ENCODE results near the gene SMAD7.

SMAD7 gene

DNA sequence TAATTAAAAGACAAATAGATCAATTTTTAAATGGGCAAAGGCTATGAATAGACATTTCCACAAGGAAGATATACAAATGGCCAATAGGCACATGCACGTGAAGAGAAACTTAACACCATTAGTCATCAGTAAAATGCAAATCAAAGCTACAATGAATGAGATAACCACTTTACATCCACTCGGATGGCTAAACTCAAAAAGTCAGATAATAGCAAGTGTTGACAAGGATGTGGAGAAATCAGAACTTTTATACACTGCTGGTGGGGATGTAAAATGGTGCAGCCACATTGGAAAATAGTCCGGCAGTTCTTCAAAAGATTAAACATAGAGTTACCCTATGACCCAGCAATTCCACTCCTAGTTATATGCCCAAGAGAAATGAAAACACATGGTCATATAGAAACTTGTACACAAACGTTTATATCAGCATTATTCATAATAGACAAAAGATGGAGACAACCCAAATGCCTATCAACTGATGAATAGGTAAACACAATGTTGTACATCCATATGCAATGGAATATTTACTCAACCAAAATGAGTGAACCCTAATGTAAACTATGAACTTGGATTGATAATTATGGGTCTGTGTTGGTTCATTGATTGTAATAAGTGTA, 51.1 kb downstream of the SMAD7 start:
- H3K4me2 ChIP-seq (ENCODE audit: low read length) = no peak overlapping the region
- H3K9ac ChIP-seq (ENCODE audit: low read depth, low read length) = no peak overlapping the region
- no peaks in the 10 kb centered on the region for H3K36me3 ChIP-seq (ENCODE audit: insufficient read depth, low read length)
- no peak overlapping the region for H3K4me3 ChIP-seq (ENCODE audit: low read length)
- H3K4me1 ChIP-seq (ENCODE audit: control insufficient read depth, insufficient read depth, low read length) = peaks cover 45% of the 10 kb centered on the region
- H3K9me3 ChIP-seq (replicated peaks; ENCODE audit: low read length) = peaks cover 3% of the 10 kb centered on the region
- no peaks in the 10 kb centered on the region for H3K27me3 ChIP-seq (ENCODE audit: control insufficient read depth, insufficient read depth, low read length)

DNA sequence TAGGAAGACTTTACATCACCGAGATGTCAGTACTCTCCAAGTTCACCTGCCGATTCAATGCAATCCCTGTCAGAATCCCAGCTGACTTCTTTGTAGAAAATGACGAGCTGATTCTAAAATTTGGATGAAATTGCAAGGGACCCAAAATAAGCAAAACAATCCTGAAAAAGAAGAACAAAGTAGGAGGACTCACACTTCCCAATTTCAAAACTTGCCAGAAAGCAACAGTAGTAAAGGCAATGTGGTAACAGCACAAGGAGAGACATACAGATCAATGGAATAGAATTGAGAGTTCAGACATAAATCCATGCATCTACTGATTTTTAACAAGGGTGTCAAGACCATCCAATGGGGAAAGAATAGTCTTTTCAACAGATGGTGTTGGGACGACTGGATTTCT, 52.2 kb downstream of the SMAD7 start:
- Histone ChIP-seq H3K4me2 (ENCODE audit: low read length) (no peak overlapping the region), H3K4me1 (ENCODE audit: control insufficient read depth, insufficient read depth, low read length) (peaks cover 33% of the 10 kb centered on the region), H3K9me3 (replicated peaks; ENCODE audit: low read length) (no peaks in the 10 kb centered on the region), H3K4me3 (ENCODE audit: low read length) (no peak overlapping the region), H3K36me3 (ENCODE audit: insufficient read depth, low read length) (no peaks in the 10 kb centered on the region), H3K27me3 (ENCODE audit: control insufficient read depth, insufficient read depth, low read length) (no peaks in the 10 kb centered on the region), H3K9ac (ENCODE audit: low read depth, low read length) (no peak overlapping the region)

GRCh38 chr18:48897531-48897930, 53.2 kb downstream of the SMAD7 start:
- Histone ChIP-seq H3K9ac (ENCODE audit: low read depth, low read length) (no peak overlapping the region), H3K4me2 (ENCODE audit: low read length) (no peak overlapping the region), H3K4me1 (ENCODE audit: control insufficient read depth, insufficient read depth, low read length) (peaks cover 24% of the 10 kb centered on the region), H3K9me3 (replicated peaks; ENCODE audit: low read length) (no peaks in the 10 kb centered on the region), H3K4me3 (ENCODE audit: low read length) (no peak overlapping the region), H3K36me3 (ENCODE audit: insufficient read depth, low read length) (no peaks in the 10 kb centered on the region), H3K27me3 (ENCODE audit: control insufficient read depth, insufficient read depth, low read length) (no peaks in the 10 kb centered on the region)

DNA sequence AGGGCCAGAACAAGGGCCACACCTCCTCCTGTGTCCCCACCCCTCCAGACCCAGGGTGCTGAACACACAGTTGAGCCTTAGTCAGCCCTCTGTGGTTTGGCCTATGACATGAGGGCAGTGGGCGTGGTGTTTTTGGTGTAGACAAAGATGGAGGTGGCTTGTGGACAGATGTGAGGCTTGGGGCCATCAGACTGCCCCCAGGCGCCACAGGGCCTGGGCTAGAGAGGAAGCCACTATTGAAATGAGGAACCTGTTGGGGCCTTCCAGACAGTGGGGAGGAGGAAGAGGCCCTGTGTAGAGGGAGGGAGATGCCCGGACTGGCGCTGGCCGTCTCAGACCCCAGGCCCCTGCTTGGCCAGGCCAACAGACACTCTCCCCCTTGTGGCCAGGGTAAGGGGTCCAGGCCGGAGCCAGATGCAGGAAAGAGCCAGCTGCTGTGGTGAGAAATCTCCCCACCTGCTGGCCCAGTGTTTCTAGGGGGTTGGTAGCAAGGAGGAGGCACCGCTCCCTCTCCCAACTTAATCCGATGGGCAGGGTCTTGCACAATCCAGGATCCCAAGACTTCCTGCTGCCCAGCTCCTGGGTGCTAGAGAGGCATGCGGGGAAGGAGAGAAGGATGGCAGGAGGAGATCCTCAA, 53.8 kb downstream of the SMAD7 start:
- Histone ChIP-seq H3K9me3 (replicated peaks; ENCODE audit: low read length) (no peaks in the 10 kb centered on the region), H3K4me3 (ENCODE audit: low read length) (no peak overlapping the region)

GRCh38 chr18:48896326-48896874, 54.4 kb downstream of the SMAD7 start:
- no peaks in the 10 kb centered on the region for H3K27me3 ChIP-seq (ENCODE audit: control insufficient read depth, insufficient read depth, low read length)
- H3K4me1 ChIP-seq (ENCODE audit: control insufficient read depth, insufficient read depth, low read length) = peaks cover 12% of the 10 kb centered on the region
- H3K4me3 ChIP-seq (ENCODE audit: low read length) = no peak overlapping the region
- H3K9ac ChIP-seq (ENCODE audit: low read depth, low read length) = no peak overlapping the region
- H3K9me3 ChIP-seq (replicated peaks; ENCODE audit: low read length) = no peaks in the 10 kb centered on the region
- no peaks in the 10 kb centered on the region for H3K36me3 ChIP-seq (ENCODE audit: insufficient read depth, low read length)
- H3K4me2 ChIP-seq (ENCODE audit: low read length) = no peak overlapping the region

More for the DNA sequence above, 53.8 kb downstream of the SMAD7 start:
- Histone ChIP-seq H3K9ac (ENCODE audit: low read depth, low read length) (no peak overlapping the region), H3K4me2 (ENCODE audit: low read length) (no peak overlapping the region), H3K27me3 (ENCODE audit: control insufficient read depth, insufficient read depth, low read length) (no peaks in the 10 kb centered on the region), H3K4me1 (ENCODE audit: control insufficient read depth, insufficient read depth, low read length) (peaks cover 18% of the 10 kb centered on the region), H3K36me3 (ENCODE audit: insufficient read depth, low read length) (no peaks in the 10 kb centered on the region)

DNA sequence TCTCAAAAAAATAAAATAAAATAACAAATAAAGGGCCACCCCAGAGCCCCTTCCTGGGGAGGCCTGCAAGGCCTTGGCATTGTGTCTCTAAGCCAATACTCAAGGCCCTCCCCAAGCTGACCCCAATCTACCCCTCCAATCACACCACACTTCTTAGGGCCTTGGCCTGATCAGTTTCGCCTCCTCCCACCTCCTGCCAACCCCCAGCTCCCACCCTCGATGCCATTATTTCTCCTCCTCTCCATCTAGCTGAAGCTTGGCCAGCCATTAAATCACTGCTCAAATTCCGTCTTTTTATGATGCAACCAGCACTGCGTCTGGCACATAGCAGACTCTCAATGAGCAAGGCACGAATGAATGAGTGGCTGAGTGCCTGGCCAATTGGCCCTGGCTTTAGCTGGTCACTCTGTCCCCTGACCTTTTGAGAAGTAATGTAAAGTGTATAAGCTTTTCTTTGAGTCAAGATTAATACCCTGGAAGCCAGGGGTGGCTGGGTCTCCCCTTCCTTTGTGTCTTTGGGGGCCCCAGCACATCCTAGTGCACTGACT, 55.9 kb downstream of the SMAD7 start:
- Histone ChIP-seq H3K27me3 (ENCODE audit: control insufficient read depth, insufficient read depth, low read length) (no peaks in the 10 kb centered on the region), H3K9ac (ENCODE audit: low read depth, low read length) (no peak overlapping the region), H3K4me3 (ENCODE audit: low read length) (no peak overlapping the region), H3K4me1 (ENCODE audit: control insufficient read depth, insufficient read depth, low read length) (peaks cover 9% of the 10 kb centered on the region), H3K36me3 (ENCODE audit: insufficient read depth, low read length) (no peaks in the 10 kb centered on the region), H3K9me3 (replicated peaks; ENCODE audit: low read length) (no peaks in the 10 kb centered on the region), H3K4me2 (ENCODE audit: low read length) (no peak overlapping the region)

DNA sequence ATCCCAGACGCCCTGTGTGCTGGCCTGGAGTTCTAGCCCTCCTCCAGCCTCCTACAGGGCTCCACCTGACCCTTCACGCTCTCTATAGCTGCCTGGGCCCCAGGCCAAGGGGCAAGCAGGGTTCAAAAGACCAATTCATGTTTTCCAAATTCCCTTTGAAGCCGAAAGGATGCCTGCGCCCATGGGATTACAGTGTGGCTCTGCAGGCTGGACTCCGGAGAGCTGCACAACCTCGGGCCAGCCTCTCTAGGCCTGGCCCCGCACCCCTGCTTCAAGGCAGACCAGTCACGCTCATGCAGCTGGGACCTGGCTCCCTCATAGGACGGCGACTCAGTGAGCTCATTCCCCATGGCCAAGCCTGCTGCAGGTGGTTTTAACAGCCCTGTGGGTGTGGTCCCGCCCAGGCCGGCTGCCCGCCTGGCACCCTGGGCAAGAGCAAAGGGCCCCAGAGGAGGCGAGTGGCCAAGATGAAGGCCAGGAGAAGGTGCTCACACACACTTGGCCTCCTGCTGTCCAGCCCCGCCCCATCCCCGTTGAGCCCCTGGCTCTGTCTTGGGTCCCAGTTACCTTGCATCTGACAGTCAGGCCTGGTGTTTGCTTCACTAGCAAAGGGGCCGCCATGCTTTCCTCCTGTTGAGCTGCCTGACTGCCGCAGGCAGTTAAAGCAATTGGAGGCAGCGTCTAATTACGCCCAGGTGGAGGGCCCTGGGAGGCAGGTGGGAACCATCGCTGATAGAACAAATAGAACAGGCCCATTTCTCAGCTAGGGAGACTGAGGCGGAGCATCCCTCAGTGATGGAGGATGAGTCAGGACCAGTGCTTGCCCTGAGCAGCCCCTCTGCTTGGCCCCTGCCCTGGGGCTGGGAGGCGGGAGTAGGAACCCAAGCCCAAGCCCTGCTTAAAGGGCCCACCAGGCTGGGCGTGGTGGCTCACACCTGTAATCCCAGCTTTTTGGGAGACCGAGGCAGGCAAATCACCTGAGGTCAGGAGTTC, 56.9 kb downstream of the SMAD7 start:
- Histone ChIP-seq H3K9me3 (replicated peaks; ENCODE audit: low read length) (no peaks in the 10 kb centered on the region), H3K4me1 (ENCODE audit: control insufficient read depth, insufficient read depth, low read length) (peaks cover 9% of the 10 kb centered on the region), H3K9ac (ENCODE audit: low read depth, low read length) (no peak overlapping the region)

DNA sequence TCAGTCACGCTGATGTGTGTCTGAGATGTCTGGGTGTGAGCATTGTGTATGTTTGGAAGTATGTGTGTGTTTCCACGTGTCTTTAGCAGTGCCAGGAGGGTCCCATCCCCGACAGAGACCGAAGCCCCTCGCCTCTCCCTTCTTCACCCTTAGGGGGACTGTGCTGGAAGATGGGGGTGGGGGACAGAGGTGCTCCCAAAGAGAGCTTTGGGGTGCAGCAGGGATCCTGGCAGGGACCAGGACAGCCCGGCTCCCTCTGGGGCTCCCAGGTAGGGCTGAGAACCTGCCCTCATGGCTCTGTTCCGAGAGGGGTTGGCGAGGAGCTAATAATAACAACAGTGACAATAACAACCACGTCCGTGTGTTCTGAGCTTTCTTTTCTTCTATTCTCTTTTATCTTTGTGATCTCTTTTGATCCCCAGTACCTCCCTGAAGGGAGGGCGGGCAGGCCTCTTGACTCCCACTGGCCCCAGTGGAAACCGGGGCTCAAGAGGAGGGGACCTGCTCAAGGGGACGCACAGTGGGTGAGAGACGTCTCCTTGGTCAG, 57.6 kb downstream of the SMAD7 start:
- Histone ChIP-seq H3K9ac (ENCODE audit: low read depth, low read length) (no peak overlapping the region), H3K9me3 (replicated peaks; ENCODE audit: low read length) (no peaks in the 10 kb centered on the region), H3K27me3 (ENCODE audit: control insufficient read depth, insufficient read depth, low read length) (no peaks in the 10 kb centered on the region), H3K4me1 (ENCODE audit: control insufficient read depth, insufficient read depth, low read length) (peaks cover 9% of the 10 kb centered on the region), H3K4me3 (ENCODE audit: low read length) (no peak overlapping the region), H3K4me2 (ENCODE audit: low read length) (no peak overlapping the region), H3K36me3 (ENCODE audit: insufficient read depth, low read length) (no peaks in the 10 kb centered on the region)

More for the DNA sequence above, 56.9 kb downstream of the SMAD7 start:
- H3K36me3 ChIP-seq (ENCODE audit: insufficient read depth, low read length) = no peaks in the 10 kb centered on the region
- H3K4me3 ChIP-seq (ENCODE audit: low read length) = no peak overlapping the region
- no peak overlapping the region for H3K4me2 ChIP-seq (ENCODE audit: low read length)
- no peaks in the 10 kb centered on the region for H3K27me3 ChIP-seq (ENCODE audit: control insufficient read depth, insufficient read depth, low read length)

GRCh38 chr18:48892146-48892855, 58.5 kb downstream of the SMAD7 start:
- Histone ChIP-seq H3K9ac (ENCODE audit: low read depth, low read length) (no peak overlapping the region), H3K4me3 (ENCODE audit: low read length) (no peak overlapping the region), H3K27me3 (ENCODE audit: control insufficient read depth, insufficient read depth, low read length) (no peaks in the 10 kb centered on the region), H3K4me1 (ENCODE audit: control insufficient read depth, insufficient read depth, low read length) (peaks cover 9% of the 10 kb centered on the region), H3K4me2 (ENCODE audit: low read length) (no peak overlapping the region), H3K9me3 (replicated peaks; ENCODE audit: low read length) (no peaks in the 10 kb centered on the region), H3K36me3 (ENCODE audit: insufficient read depth, low read length) (no peaks in the 10 kb centered on the region)

DNA sequence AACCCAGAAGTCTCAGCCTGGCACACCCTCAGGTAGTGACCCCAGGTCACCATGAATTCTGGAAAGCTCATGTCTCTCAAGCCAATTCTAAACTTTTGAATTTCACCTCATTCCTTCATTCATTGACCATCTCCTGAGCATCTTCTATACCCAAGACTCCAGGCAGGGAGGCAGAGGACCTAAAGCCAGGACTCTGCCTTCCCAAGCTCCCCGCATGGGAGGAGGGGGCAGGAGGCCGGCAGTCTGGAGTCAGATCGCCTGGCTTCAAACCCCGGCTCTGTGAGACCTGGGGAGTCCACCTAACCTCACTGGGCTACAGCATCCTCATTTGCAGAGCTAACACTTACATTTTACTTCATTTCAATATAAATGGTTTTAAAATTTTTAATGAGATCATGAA, 59.0 kb downstream of the SMAD7 start:
- H3K4me2 ChIP-seq (ENCODE audit: low read length) = no peak overlapping the region
- H3K27me3 ChIP-seq (ENCODE audit: control insufficient read depth, insufficient read depth, low read length) = no peaks in the 10 kb centered on the region
- no peak overlapping the region for H3K9ac ChIP-seq (ENCODE audit: low read depth, low read length)
- H3K9me3 ChIP-seq (replicated peaks; ENCODE audit: low read length) = no peaks in the 10 kb centered on the region
- no peak overlapping the region for H3K4me3 ChIP-seq (ENCODE audit: low read length)
- peaks cover 5% of the 10 kb centered on the region for H3K4me1 ChIP-seq (ENCODE audit: control insufficient read depth, insufficient read depth, low read length)
- H3K36me3 ChIP-seq (ENCODE audit: insufficient read depth, low read length) = no peaks in the 10 kb centered on the region

All from skeletal muscle satellite cell (primary cell).